ENCODE measurements around the gene SRSF2. TPM values are rescaled to one million over a fixed set of nuclear protein-coding genes. Genes with fewer than 3 reads are reported as not detected.

SRSF2 gene
- total and polyA plus RNA-seq, 9 of the 15 experiments (the other 6 are each of a cell fraction or from before 2014, with no cell fraction given), result 161 to 583 (median 393) TPM

DNA sequence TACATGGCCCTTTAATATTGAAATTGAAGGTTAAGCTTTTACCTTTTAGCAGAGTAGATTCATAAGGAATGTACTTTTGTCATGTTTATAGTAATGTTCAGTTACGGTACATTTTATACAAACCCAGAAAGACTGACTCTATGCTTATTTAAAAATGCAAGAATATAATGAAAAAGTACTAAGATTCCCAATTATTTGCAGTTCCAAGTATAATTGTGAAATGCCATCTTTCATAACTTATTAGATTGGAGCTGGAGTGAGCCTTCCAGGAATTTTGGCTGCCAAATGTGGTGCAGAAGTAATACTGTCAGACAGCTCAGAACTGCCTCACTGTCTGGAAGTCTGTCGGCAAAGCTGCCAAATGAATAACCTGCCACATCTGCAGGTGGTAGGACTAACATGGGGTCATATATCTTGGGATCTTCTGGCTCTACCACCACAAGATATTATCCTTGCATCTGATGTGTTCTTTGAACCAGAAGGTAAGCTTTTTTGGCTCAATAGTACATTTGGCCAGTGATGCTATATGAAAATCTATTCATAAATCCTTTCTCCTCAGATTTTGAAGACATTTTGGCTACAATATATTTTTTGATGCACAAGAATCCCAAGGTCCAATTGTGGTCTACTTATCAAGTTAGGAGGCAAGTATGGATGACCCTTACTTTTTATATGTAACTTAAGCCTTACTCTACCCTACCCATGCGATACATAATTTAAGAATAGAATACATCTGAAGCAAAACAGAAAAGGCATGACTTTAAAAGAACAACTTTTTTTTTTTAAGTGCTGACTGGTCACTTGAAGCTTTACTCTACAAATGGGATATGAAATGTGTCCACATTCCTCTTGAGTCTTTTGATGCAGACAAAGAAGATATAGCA is 4.2 kb downstream of the SRSF2 start (continued):
- TF ChIP-seq ZNF561 (CRISPR knock-in tag; conservative IDR thresholded peaks at IDR 0.05) (no peak), TSHZ1 (CRISPR knock-in tag; IDR thresholded peaks at IDR 0.05) (no peak), PYGO2 (tag; IDR thresholded peaks at IDR 0.05) (no peak), FOXA3 (CRISPR knock-in tag; conservative IDR thresholded peaks at IDR 0.05 in 1 of 2, IDR thresholded peaks at IDR 0.05 in 1 of 2) (no peak), XRCC5 (IDR thresholded peaks at IDR 0.05; ENCODE audit: low read depth, low read length) (no peak), BCOR (IDR thresholded peaks at IDR 0.05) (no peak), NEUROD1 (IDR thresholded peaks at IDR 0.05; ENCODE audit: borderline replicate concordance, low read depth, low read length, partially characterized antibody) (no peak), HOMEZ (CRISPR knock-in tag; IDR thresholded peaks at IDR 0.05) (no peak), NRF1 (conservative IDR thresholded peaks at IDR 0.05 in 1 of 2, IDR thresholded peaks at IDR 0.05 in 1 of 2) (no peak), MTF1 (CRISPR knock-in tag; IDR thresholded peaks at IDR 0.05; ENCODE audit: borderline replicate concordance) (no peak), MAFF (IDR thresholded peaks at IDR 0.05; ENCODE audit: low read length) (no peak), ZNF785 (CRISPR knock-in tag; IDR thresholded peaks at IDR 0.05) (no peak), ZNF76 (CRISPR knock-in tag; IDR thresholded peaks at IDR 0.05; ENCODE audit: borderline replicate concordance) (no peak), MAFG (tag; conservative IDR thresholded peaks at IDR 0.05) (no peak; the same call in 1 of the 2 replicates), NUFIP1 (IDR thresholded peaks at IDR 0.05; ENCODE audit: partially characterized antibody) (no peak), ILK (tag; IDR thresholded peaks at IDR 0.05; ENCODE audit: borderline replicate concordance, low read depth) (no peak), STAG1 (CRISPR knock-in tag; IDR thresholded peaks at IDR 0.05; ENCODE audit: borderline replicate concordance) (no peak)
- TF ChIP-seq, protein P1, sequence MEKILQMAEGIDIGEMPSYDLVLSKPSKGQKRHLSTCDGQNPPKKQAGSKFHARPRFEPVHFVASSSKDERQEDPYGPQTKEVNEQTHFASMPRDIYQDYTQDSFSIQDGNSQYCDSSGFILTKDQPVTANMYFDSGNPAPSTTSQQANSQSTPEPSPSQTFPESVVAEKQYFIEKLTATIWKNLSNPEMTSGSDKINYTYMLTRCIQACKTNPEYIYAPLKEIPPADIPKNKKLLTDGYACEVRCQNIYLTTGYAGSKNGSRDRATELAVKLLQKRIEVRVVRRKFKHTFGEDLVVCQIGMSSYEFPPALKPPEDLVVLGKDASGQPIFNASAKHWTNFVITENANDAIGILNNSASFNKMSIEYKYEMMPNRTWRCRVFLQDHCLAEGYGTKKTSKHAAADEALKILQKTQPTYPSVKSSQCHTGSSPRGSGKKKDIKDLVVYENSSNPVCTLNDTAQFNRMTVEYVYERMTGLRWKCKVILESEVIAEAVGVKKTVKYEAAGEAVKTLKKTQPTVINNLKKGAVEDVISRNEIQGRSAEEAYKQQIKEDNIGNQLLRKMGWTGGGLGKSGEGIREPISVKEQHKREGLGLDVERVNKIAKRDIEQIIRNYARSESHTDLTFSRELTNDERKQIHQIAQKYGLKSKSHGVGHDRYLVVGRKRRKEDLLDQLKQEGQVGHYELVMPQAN (IDR thresholded peaks at IDR 0.05; ENCODE audit: borderline replicate concordance), result no peak

Data from K562 (cell line).